Activated CD8-positive, alpha-beta memory T cell treated with anti-CD3 and anti-CD28 coated beads, Interleukin-2, amount 50 U/mL, for 24 hours (primary cell): ENCODE results near the gene ADORA2B.
"Not testable (repeated sequence)": the region's sequence is repeated elsewhere in the genome, so short reads cannot be mapped to it uniquely, and the experiment has no call there.

Experiments
- DNase-seq: peaks from one replicate; pipeline ENCODE4 v3.0.0-alpha.2; 2020; ENCODE audit errors: extremely low read depth

ADORA2B gene

GRCh38 chr17:15944759-15945526 lies at the start of gene ADORA2B:
ADORA2B (plus strand) TSS chr17:15945130; CDS start chr17:15945249, 119 bp downstream.
- no peak for DNase-seq

- DNase-seq: no peak
These were observed 48.7 kb upstream of the ADORA2B start for GRCh38 chr17:15896277-15896676.

- DNase-seq: no peak
These were observed 48.1 kb upstream of the ADORA2B start for GRCh38 chr17:15896834-15897233.

- DNase-seq: not testable (repeated sequence)
These were observed 45.3 kb upstream of the ADORA2B start for GRCh38 chr17:15899596-15899995.

- no peak for DNase-seq
These were observed 44.1 kb upstream of the ADORA2B start for GRCh38 chr17:15900871-15901270.

- not testable (repeated sequence) for DNase-seq
These were observed 39.7 kb upstream of the ADORA2B start for GRCh38 chr17:15905236-15905635.

GRCh38 chr17:15907290-15907689 lies 37.6 kb upstream of the ADORA2B start:
- DNase-seq: no peak

GRCh38 chr17:15908378-15908777 lies 36.6 kb upstream of the ADORA2B start:
- no peak for DNase-seq

GRCh38 chr17:15909481-15909991 lies 35.4 kb upstream of the ADORA2B start:
- no peak for DNase-seq

GRCh38 chr17:15910791-15911190 lies 34.1 kb upstream of the ADORA2B start:
- DNase-seq: no peak

GRCh38 chr17:15911701-15912100 lies 33.2 kb upstream of the ADORA2B start:
- not testable (repeated sequence) for DNase-seq

GRCh38 chr17:15912416-15912955 lies 32.4 kb upstream of the ADORA2B start:
- DNase-seq: no peak

- no peak for DNase-seq
These were observed 31.1 kb upstream of the ADORA2B start for GRCh38 chr17:15913826-15914225.

GRCh38 chr17:15914400-15915170 lies 30.3 kb upstream of the ADORA2B start:
- no peak for DNase-seq

GRCh38 chr17:15915961-15916360 lies 29.0 kb upstream of the ADORA2B start:
- DNase-seq: no peak

- DNase-seq: no peak
These were observed 27.9 kb upstream of the ADORA2B start for GRCh38 chr17:15917021-15917437.

- DNase-seq: no peak
These were observed 27.4 kb upstream of the ADORA2B start for GRCh38 chr17:15917438-15918027.

GRCh38 chr17:15918261-15918660 lies 26.7 kb upstream of the ADORA2B start:
- no peak for DNase-seq

GRCh38 chr17:15918661-15919259 lies 26.2 kb upstream of the ADORA2B start:
- no peak for DNase-seq

- DNase-seq: no peak
These were observed 25.5 kb upstream of the ADORA2B start for GRCh38 chr17:15919466-15919865.

- DNase-seq: no peak
These were observed 24.1 kb upstream of the ADORA2B start for GRCh38 chr17:15920758-15921239.

GRCh38 chr17:15921640-15922039 lies 23.3 kb upstream of the ADORA2B start:
- DNase-seq: no peak
